GM19193 (cell line): ENCODE results near the gene CGAS.

ENCODE experiments used
- POLR2A ChIP-seq: IDR thresholded peaks from 4 replicates; pipeline ENCODE4 v1.6.1; 2011; ENCODE audit not compliant: insufficient read depth, insufficient read length; ENCODE audit errors: extremely low read depth

The CGAS gene

GRCh38 chr6:73452107-73452461, at the start of gene CGAS:
CGAS (minus strand) TSS chr6:73452297; CDS start chr6:73452181, 116 bp downstream.
- TF ChIP-seq POLR2A: peak; percentile 75

GRCh38 chr6:73497915-73498314, 45.8 kb upstream of the CGAS start:
- TF ChIP-seq POLR2A: no peak

- no peak for TF ChIP-seq POLR2A
Measured at GRCh38 chr6:73491377-73491776, 39.3 kb upstream of the CGAS start.

GRCh38 chr6:73487473-73487872, 35.4 kb upstream of the CGAS start:
- TF ChIP-seq POLR2A: no peak

- TF ChIP-seq POLR2A: no peak
Measured at GRCh38 chr6:73484438-73484837, 32.3 kb upstream of the CGAS start.

GRCh38 chr6:73481969-73482368, 29.9 kb upstream of the CGAS start:
- TF ChIP-seq POLR2A: no peak

- no peak for TF ChIP-seq POLR2A
Measured at GRCh38 chr6:73477407-73477806, 25.3 kb upstream of the CGAS start.

GRCh38 chr6:73476723-73477122, 24.6 kb upstream of the CGAS start:
- no peak for TF ChIP-seq POLR2A

GRCh38 chr6:73471686-73472290, 19.7 kb upstream of the CGAS start:
- no peak for TF ChIP-seq POLR2A

- peak; percentile 83 for TF ChIP-seq POLR2A
Measured at GRCh38 chr6:73461537-73462350, 9.6 kb upstream of the CGAS start, which contains the start of gene MTO1. MTO1 (plus strand) TSS chr6:73461737; CDS start chr6:73461855, 118 bp downstream.

- TF ChIP-seq POLR2A: no peak
Measured at GRCh38 chr6:73460056-73460455, 8.0 kb upstream of the CGAS start.

GRCh38 chr6:73455865-73456629, 4.0 kb upstream of the CGAS start:
- no peak for TF ChIP-seq POLR2A

- peak; percentile 57 for TF ChIP-seq POLR2A
Measured at GRCh38 chr6:73451223-73452106, 632 bp downstream of the CGAS start.

- TF ChIP-seq POLR2A: no peak
Measured at GRCh38 chr6:73443555-73443954, 8.5 kb downstream of the CGAS start.
